Glomerular visceral epithelial cell (primary cell): Measurements from ENCODE around the gene CCND2.
A peak's percentile ranks its signal among the peaks of the same experiment; 100 is the strongest.

Experiments
- DNase-seq: peaks from one replicate; pipeline ENCODE4 v3.0.0-alpha.2; 2016; ENCODE audit errors: extremely low spot score

Gene CCND2

DNA sequence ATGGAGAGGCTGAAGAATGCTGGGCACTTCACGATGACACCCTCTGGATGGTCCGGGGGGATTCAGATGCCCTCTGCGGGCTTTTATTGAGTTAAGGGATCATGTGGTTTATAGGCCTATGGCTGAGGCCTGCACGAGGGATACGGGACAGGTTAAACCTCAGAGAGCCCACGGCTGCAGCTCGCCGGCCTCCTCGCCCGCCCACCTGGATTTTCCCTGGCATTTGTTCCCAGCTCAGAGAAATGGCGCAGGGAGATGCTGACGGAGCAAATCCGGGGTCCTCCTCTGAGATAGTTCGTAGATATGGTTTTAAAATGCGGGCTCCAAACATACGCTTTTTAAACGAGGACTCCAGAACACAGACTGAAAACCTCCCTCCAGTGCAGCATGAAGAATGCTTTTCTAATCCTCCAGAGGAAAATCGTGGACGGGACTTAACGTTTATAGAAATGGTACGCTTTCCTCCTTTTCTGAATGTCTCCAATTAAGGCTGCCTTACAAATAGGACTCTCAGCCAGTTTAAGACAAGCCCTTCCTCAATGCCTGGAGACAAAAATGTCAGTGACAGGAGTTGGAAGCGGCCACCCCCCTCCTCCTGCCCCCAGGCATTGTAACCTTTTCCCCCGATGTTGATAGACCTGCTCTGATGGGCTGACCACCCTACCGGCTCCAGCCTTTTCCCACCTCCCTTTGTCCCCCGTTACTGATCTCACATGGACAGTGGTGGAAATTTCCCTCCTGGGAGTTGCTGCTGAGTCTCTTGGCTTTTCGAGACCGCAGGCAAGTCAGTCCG lies 16.6 kb downstream of the CCND2 start:
- DNase-seq: no peak

DNA sequence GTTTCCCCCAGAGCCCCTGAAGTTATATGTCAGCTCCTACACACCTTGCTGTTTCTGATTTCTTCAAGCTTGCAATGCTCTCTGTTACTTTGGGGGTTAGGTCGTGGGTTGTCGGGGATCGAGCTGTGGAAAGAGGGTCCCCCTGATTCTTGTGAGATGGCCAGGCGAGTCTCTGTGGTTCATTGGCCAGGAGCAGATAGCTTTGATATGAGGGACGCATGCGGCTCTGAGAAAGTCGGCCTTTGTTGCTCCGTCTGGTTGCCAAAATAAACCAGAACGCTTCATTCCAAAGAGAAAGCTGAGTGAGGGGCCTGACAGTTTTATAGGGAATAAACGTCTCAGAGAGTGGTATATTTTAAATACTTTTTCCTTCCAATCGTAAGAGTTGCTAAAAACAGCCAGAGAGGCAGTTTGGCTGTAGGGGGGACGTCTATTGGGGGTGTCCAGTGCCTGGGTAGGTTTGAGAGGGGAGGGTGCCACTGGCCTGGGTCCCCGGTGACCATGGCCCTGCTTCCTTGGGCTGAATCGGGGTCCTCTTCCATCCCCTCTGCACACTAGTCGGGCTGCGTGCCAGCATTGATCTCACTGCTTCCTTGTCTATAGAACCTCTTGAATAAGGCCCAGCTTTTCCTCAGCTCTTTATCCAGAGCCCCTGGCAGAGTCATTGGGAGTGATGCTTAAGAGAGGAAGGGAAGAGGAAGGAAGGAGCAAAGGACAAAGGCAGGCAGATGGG lies 18.9 kb downstream of the CCND2 start:
- DNase-seq: no peak

DNA sequence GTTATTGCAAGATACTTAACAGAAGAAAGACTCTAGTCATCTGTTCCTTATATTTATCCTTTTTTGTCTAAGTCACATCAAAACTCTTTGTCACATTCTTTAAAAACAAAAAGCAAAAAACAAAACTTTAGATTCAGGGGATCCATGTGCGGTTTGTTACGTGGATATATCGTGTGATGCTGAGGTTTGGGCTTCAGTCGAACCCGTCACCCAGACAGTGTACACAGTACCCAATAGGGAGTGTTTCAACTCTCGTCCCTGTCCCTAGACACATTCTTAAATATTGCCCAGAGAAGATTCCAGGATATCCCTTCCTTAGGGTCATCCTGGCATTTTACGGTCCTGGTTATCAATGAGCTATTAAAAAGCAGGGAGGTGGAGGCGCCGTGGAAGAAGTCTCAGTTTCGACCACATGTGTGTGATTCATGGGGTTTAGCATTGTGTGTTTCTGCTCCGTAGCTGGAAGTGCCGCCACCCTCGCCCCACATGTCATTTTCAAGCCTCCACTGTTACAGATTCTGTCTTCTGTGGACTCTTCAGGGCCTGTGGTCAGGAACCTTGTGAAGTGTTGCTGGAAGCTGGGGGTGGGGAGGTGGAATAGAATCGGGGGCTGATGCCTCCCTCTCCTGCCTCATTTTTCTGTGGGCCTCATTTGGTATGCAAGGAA lies 19.9 kb downstream of the CCND2 start:
- no peak for DNase-seq

DNA sequence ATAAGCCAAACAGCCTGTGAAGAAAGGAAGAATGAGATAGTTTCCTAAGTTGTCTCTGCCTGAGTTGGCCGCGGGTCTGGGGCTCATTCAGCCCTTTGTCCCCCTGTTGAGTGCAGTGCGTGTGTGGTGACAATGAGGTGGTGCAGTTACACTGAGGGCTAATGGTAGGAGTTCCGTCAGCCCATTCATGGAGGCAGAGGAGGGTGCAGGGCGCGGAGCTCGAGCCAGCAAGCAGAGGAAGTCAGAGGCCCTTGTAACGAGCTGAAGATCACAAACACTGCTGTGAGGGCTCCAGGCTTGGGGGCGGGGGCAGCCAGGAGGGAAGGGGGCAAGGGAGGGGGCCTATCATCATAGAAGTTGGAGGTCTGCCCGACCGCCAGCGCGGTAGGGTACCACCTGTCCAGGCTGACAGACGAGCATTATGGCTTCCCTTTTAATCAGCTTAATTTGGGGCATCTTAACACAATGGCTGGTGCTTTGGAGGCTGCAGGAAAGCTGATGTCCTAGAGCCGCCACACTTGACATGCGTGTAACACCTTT lies 20.5 kb downstream of the CCND2 start:
- DNase-seq: no peak

DNA sequence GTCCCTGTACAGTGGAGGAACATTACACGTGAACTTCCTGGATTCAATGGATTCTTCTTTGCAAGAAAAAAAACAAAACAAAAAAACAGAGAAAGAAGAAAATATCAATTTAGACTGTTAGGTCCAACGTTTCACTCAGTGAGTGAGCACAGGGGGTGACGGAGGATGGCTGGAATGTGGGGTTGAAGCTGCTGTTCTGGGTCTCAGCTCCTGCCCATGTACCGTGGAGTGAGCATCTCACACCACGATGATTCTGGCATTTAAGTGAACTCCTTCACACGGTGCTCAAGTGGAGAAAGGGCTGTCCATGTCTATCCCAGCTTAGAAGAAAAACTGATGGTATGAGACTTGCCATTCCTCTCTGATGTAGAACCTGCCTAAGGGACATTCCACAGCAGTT lies 23.2 kb downstream of the CCND2 start:
- no peak for DNase-seq

DNA sequence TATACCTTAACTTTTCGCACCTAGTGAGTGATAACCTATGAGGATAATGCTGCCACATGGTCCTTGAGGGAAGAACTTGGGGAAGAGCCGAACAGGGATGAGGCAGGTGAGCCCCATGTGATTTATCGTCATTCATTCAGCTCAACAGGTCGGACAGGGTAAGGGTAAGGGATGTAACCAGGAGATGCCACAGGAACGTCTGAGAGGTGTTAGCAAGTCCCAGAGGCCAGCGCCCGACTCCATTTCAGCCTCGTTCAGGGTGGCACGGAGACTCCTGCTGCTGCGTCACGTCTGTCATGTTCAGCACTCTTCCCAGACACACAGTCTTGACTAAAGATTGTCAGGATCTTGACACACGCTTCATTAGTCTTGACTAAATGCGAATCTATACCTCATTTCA lies 24.1 kb downstream of the CCND2 start:
- no peak for DNase-seq

DNA sequence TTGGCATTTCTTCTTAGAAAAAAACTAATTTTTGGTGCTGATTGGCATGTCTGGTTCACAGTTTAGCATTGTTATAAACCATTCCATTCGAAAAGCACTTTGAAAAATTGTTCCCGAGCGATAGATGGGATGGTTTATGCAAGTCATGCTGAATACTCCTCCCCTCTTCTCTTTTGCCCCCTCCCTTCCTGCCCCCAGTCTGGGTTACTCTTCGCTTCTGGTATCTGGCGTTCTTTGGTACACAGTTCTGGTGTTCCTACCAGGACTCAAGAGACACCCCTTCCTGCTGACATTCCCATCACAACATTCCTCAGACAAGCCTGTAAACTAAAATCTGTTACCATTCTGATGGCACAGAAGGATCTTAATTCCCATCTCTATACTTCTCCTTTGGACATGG lies 27.3 kb downstream of the CCND2 start:
- no peak for DNase-seq

DNA sequence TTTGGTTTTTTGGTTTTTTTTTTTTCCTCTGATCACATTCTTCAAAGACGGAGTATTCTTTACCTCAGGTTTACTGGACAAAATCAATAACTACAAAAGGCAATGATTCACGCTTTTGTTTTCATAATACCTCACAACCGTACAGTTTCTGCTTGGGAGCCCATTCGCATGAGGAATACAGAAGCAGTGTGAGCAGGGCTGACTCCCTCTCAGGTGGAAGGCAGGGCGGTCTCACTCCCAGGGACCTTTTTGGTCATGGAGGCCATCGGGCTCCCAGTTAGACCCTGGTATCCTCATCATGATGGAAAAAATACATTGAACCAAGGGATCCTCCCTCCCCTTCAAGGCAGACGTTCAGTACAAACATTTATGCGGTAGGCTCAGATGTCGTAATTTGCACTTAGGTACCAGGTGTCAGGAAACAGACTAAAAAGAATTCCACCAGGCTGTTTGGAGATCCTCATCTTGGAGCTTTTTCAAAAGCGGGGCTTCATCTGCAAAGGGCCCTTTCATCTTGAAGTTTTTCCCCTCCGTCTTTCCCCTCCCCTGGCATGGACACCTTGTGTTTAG lies 28.5 kb downstream of the CCND2 start:
- no peak for DNase-seq

DNA sequence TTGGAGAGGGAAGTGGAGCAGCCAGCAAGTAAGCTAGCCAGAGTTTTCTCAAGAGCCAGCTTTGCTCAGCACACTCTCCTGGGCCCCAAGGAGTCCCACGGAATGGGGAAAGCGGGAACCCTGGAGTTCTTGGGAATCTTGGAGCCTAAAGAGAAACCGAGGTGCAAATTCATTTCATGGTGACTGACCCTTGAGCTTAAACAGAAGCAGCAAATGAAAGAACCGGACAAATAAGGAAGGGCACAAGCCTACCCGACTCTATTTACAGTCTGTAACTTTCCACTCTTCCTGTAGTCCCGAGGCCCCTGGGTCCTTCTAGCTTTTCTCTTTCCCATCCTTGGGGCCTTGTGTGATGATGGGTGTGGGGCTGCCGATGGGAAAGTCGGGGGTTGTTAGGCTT lies 29.3 kb downstream of the CCND2 start:
- no peak for DNase-seq

DNA sequence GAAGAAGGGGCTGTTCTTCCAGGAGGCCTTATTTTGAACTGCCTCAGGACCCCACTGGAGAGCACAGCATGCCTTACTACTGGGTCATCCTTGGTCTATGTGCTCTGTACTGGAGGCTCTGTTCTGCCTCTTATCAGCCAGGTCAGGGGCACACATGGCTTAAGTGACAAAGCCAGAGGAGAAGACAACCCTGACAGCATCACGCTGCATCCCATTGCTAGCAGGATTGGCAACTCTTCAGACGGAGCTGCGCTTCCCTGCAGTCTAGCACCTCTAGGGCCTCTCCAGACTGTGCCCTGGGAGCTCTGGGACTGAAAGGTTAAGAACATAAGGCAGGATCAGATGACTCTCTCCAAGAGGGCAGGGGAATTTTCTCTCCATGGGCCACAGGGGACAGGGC lies 30.2 kb downstream of the CCND2 start:
- no peak for DNase-seq

DNA sequence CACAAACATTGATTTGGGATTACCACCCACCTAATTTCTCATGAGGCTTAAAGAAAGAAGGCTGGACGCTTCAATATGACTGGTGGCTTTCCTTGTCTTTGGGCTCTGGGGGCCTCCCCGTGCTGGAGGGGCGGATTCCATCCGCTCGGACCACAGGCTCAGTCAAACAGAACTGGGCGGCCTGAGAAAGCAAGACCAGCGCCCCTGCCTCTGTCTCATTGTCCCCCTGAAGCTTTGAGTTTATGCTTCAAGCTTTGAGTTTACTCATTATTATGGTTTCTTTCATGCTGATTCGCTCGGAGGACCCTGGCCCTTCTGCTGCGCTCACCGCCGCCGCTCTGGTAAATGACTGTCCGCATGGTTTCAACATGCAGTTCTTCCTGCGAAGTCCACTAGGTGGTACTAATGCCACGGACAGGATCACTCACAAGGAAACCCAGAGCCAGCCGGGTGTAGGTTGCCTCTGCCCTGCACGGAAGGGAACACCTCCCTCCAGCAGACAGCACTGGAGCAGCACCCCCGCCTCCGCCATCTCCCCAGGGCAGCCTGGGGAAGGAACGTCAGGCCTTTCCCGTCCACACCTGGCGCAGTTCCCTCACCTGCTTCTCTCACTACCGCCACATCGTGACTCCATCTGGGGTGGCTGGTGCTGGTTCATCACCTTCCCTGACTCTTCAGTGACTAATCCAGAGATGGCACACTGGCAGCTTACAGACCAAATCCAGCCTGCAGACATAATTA lies 34.2 kb downstream of the CCND2 start:
- peak; percentile 79 for DNase-seq

DNA sequence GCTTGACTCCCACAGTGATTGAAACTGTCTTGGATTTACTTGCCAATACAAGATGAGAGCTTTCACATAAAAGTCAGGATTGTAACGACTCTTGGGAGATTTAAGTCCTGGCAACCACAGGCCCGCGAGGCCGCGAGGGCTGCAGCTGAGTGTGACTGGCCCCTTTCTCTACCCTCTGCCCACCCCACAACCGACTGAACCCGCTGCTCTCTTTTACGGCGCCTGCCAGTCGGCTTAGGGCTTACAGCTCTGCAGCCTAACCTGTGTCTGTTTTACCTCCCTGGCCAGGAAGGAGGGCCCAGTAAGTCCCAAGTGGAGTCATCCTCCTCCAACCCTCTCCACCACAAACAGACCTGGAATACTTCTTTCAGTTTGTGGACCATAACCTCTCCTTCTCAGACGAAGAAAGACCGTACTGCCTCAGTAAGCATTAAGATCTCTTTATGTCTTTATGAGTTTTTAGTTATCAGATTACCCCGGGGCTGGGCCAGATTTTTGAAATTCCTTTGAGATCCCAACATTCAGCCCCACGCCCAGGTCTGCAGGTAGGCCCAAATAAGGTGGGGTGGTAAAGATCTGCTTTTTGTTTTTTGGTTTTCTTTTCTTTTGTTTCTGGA lies 34.9 kb downstream of the CCND2 start:
- no peak for DNase-seq

DNA sequence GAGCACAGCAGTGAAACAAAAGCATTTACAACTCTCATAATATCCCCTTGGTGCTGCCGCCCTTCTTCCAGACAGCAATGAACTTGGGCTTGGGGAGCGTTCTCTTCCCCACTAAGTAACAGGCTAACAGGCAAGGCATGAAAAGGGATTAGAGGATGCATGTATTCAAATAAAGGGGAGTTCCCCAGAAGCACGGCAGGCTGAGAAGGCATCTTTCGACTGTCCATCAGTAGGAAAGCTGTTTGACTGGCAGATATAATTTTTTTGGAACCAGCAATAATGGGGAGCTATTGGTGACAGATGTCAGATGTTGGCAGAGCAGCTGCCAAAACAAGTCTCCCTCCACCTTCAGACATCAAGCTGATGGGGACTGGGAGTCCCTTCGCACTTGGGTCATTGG lies 38.2 kb downstream of the CCND2 start:
- DNase-seq: no peak

DNA sequence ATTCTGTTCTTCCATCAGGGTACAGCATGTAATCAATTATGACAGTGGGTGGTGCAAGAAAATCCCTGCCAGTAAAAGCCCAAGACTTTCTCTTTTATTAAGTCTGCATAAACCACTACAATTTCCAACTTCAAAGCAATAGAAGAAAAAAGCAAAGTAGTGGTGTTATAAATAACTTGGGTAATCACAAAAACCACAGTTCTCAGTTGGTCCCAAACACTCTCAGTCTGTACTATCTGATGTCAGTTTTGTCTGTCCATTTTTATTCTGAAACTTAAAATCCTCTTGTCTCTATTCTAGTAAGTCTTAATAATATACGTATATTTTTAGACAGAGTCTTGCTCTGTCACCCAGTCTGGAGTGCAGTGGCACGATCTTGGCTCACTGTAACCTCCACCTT lies 38.7 kb downstream of the CCND2 start:
- no peak for DNase-seq

DNA sequence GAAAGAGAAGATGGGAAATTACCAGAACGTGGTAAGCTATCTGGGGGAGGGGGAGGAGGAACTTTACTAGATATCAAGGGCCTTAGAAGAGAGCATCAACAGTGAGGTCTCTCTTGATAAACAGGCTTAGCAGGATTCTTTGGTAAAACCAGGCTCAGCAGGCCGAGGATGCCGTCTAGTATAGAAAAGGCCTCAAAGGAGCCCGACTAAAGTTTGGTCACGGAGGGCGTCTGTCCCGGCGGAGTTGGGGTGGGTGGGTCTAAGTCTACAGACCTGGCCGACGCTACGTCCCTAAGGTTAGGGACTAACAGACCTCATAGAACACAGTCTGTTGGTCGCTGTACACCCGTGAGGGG lies 46.9 kb downstream of the CCND2 start:
- no peak for DNase-seq

DNA sequence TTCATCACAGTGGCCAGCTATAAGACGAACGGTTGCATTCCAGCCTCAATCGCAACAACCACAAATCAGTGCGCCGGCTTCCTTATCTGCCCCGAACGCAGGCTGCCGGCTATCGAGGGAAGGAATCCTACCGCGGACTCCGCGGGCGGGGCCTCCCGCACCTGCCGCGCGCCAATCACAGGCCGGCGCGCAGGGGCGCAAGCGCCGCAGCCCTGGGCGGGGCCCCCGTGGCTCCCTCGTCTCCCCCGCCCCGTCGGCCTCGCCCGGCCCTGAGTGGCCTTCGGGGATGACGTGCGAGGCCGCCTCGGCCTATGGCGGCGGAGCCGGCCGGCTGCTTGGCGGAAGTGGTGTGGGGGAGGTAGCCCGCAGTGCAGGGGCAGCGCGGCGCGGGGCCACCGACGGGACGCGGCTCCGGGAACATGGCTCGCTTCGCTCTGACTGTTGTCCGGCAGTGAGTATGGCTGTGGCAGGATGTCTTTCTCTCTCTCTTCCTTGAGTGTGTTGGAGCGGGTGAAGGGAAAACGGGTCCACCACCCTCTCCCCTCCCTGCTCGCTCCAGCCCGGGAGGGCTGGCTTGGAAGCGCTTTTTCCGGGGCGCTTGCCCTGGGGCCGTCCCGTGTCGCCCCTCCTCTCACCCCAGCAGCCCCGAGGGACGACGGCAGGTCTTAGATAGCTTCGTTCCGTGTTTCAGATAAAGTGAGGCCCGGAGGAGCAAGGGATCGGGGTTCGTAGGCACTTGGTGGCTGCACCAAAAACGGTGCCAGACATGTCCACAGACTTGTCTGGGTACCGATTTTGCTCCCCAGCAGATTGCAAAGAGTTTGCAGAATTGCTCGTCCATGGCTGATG lies 47.5 kb downstream of the CCND2 start, which contains the start of gene TIGAR:
TSS of gene TIGAR (plus strand) at position 361 of the 849 bp plus-strand sequence. CDS start at position 420, 59 bp downstream.
- DNase-seq: peak; percentile 93

DNA sequence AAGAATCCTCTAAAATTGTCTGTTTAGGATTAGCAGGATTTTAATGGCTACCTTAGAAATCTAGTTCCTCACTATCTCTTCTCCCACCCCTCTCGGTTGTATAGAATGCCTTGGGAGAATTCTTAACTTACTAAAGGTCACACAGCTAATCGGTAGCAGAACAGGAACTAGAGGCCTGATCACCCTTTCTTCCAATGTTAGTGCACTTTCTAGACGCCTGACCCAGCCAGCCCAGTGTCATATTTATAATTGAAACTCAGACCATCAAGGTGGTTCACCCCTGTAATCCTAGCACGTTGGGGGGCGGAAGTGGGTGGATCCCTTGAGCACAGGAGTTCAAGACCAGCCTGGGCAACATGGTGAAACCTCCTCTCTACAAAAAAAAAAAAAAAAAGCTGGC lies 49.2 kb downstream of the CCND2 start:
- DNase-seq: no peak
